Activated CD8-positive, alpha-beta memory T cell treated with anti-CD3 and anti-CD28 coated beads for 24 hours (primary cell): Measurements from ENCODE around the gene FAM151A.
"Not testable (repeated sequence)": the region's sequence is repeated elsewhere in the genome, so short reads cannot be mapped to it uniquely, and the experiment has no call there.

Source experiments
- DNase-seq: peaks from one replicate; pipeline ENCODE4 v3.0.0-alpha.2; 2020

The FAM151A gene

DNA sequence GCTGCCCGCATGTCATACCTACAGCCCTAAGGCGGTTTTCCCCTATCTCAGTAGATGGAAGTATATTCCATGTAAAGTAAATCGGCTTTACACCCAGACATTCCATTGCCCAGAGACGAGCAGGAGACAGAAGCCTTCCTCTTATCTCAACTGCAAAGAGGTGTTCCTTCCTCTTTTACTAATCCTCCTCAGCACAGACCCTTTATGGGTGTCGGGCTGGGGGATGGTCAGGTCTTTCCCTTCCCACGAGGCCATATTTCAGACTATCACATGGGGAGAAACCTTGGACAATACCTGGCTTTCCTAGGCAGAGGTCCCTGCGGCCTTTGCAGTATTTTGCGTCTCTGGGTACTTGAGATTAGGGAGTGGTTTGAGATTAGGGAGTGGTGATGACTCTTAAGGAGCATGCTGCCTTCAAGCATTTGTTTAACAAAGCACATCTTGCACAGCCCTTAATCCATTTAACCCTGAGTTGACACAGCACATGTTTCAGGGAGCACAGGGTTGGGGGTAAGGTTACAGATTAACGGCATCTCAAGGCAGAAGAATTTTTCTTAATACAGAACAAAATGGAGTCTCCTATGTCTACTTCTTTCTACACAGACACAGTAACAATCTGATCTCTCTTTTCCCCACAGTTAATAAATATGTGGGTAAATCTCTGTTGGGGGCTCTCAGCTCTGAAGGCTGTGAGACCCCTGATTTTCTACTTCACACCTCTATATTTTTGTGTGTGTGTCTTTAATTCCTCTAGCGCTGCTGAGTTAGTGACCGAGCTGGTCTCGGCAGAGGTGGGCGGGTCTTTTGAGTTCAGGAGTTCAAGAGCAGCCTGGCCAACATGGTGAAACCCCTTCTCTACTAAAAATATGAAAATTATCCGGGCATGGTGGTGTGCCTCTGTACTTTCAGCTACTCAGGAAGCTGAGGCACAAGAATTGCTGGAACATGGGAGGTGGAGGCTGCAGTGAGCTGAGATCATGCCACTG, 13.4 kb upstream of the FAM151A start:
- not testable (repeated sequence) for DNase-seq

DNA sequence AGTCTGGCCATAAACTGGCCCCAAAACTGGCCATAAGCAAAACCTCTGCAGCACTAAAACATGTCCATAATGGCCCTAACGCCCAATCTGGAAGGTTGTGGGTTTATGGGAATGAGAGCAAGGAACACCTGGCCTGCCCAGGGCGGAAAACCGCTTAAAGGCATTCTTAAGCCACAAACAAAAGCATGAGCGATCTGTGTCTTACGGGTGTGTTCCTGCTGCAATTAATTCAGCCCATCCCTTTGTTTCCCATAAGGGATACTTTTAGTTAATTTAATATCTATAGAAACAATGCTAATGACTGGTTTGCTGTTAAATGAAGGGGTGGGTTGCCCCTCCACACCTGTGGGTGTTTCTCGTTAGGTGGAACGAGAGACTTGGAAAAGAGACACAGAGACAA, 12.5 kb upstream of the FAM151A start:
- DNase-seq = not testable (repeated sequence)

DNA sequence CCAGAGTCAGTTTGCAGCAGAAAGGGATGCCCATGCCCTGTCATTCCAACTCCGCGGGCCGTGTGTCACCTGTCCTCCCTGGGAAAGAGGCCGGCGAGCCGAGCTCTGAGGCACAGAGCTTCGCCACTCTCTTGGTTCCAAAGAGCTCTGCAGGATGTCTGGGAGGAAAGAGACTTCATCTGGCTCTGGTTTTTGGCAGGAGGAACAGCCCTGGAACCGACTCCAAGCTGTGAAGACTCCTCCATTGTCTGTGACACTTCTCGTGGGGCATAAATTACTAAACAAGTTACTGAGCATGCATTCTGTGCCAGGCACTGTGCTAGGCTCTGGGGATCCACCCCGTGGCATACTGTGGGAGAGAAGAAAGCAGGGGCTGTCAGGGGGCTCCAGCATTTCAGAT, 3.9 kb upstream of the FAM151A start:
- DNase-seq = no peak

DNA sequence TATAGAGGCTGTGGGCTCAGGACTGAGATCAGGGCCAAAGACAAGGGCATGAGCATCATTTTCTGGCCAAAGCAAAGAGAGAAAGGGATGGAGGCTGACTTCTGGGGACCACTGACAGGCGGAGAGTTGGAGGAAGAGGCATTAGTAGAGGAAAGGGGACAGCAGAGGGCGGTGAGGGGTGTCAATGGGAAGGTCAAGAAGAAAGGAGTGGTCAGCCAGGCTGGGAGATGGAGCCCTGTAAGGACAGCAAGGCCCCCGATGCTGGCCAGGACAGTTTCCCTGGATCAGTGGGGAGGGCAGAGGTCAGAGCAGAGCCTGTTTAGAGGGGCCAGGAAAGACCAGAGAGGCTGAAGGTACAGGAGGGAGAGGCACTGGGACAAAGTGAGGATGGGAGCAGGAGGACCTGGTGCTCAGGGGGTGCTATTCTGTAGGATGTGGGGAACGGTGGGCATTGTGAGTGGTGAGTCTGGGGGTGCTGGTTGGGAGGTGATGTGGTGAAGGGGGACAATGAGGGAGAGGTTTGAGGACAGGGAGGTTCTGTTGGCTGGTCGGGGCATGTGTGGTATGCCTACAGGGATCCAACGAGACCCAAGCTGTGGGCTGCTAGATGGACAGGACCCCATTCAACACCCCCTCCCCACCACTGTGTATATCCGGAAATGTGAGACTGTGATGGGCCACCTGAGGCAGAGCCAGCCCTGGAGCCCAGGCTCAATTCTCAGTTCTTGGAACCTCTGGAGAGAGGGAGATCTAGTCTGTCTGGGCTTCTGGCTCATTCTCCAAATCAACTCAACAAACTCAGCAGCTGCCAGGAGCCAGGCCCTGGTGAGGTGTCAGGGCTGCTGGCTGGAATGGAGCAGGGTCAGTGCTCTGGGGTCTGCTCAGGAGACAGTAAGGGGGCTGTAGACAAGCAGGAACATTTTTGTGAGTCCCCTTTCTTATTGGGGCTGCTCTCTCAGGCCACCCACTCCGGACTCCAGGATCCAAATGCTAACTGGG, 1.4 kb upstream of the FAM151A start:
- DNase-seq = no peak

GRCh38 chr1:54619749-54620148, 3.6 kb downstream of the FAM151A start:
- DNase-seq = no peak

DNA sequence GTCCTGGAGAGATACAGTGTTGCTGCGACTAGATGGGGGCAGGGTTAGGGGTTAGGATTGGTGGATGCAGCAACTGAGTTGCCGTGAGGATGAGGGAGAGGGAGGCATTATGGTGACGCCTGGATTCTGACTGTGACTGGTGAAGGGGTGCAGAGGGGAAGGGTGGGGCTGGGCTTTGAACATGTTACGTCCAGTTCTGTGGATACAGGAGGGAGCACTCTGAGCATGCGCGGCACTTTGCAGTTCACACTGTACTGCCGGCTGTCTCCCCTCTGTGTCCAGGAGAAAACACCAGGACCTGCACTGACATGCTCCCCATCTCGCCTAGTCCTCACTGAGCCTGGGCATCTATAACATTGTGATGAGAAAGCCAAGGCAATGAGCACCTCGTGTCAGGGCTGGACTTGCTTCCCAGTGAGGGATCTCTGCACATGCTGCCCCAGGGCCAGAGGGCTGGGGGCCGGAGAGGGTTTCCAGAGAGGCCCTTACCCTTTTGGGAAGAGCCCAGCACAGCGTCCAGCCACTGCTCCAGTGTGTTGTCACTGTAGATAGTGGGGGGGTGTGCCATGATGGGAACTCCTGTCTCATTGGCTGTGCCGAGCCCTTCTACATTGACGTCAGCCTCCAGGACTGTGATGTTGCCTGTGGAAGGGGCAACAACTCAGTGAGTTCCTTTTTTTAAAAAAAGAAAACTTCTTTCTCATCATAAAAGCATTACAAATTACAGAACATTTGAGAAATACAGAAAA, 7.6 kb downstream of the FAM151A start:
- no peak for DNase-seq

GRCh38 chr1:54614563-54614962, 8.8 kb downstream of the FAM151A start:
- no peak for DNase-seq

DNA sequence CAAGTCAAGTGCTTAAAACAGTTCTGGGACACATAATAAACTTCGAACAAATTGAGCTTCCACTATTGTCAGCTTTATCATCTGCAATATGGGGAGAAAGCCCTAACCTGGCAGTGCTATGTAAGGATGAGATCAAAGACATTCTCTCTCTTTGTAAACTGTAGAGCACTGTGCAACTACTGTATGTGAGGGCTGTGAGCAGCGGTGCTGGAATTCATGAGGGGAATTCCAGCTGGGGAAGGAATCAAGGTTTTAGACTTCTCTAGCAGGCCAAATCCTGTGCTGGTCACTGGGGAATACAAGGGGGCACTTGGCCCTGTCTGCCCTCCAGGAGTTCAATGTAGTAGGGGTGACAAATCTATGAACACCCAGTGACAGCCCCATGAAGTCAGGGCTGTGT, 9.3 kb downstream of the FAM151A start:
- no peak for DNase-seq

DNA sequence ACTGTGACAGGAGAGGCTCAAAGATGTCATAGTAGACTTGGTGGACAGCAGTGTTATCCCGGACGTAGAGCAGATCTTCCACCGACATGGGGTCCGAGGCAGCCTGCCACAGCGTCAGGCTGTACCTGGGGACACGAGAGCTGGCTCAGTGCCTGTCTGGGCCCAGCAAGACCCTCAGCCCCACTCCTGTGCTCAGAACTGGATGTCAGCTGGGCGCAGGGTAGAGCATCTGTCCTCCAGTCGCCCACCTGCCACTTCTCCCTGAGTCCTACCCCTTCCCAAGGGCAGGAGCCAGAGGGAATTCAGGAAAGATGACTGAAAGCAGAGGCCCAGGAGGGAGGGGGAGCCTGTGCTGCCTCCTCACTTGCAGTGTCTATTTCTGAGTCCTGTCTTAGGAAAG, 11.7 kb downstream of the FAM151A start:
- DNase-seq = no peak

DNA sequence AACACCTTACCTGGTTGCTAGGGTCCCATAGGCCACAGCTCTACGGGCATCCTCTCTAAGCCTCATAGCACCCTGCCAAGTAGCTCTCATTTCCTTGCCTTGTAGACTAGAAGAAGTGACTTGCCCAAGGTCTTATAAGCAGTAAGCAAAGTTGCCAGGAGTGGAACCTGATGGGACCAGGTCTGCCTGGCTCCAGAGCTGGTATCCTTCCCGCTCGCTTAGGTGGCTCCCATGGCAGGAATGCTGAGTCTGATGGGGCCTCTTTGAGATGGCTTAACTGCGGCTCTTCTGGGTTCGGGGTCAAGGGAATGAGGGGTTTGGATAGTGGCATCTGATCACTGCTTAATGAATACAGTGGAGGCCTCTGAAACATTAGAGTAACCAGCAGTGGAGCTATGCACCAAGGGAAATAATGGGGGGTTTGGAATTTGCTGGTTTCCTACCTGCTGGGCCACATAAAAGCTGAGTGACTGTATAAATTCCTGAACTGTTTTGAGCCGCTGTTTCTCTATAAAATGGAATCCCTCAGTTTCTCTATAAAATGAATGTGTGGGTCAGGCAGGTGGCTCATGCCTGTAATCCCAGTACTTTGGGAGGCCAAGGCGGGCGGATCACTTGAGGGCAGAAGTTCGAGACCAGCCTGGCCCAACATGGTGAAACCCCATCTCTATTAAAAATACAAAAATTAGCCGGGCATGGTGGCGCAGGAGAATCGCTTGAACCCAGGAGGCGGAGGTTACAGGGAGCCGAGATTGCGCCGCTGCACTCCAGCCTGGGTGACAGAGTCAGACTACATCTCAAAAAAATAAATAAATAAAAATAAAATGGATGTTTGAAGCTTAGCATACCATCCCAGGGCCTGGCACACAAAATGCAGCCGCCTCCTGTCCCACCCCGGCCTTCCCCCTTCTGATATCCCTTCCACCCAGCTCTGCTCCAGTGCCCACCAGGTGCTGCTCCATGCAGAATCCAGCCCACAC, 12.4 kb downstream of the FAM151A start:
- DNase-seq = no peak

- DNase-seq = no peak
These were observed 13.3 kb downstream of the FAM151A start for GRCh38 chr1:54610048-54610447.

- no peak for DNase-seq
These were observed 13.9 kb downstream of the FAM151A start for GRCh38 chr1:54609301-54609921.

GRCh38 chr1:54608566-54609230, 14.6 kb downstream of the FAM151A start:
- no peak for DNase-seq

GRCh38 chr1:54607821-54608565, 15.3 kb downstream of the FAM151A start:
- no peak for DNase-seq

DNA sequence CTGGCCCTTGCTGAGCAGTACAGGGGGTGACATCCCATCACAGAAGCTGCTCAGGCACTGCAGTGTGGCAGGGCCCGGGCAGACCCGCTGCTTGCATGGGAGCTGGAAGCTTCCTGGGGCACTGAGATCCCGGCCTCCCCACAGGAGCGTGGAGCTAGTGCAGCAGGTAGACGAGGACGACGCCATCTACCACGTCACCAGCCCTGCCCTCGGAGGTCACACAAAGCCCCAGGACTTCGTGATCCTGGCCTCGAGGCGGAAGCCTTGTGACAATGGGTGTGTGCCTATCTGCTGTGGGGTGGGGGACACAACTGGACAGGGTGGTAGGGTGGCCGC, 16.4 kb downstream of the FAM151A start:
- no peak for DNase-seq

DNA sequence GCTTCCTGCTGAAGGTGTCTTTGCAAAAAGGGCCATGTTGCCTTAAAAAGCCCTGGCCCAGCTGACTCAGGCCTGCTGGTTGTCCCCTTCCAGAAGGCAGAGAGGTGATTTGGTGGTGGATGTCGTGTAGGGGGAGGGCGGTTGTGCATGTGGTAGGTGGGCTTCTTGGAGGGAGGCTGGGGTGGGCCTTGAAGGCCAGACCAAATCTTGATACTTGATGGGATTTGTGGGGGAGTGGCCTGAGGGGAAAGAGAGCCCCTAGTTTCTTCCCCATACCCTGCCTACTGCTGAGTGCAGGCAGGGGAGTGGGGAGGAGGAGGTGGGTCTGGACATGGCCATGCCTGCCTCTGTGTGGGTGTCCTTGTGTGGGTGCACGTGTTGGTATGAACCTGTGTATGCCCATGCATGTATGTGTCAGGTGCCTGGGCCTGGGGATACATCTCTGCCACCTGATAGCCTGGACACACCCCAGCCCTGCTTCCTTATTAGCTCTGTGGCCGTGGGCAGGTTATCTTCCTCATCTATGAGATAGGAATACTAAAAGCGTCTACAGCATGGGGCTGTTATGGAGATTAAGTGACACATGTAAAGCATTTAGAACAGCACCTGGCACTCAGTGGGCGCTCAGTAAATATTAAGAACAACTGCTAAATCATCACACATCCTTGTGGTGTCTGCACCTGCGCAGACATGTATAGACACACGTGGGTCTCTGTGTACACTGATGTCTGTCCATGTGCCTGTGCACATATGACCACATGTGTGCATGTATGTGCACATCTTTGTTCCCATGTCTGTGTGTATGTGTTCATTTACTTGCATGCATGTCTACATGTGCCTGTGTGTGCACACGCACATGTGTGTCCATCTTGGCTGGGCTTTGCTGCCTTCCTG, 17.0 kb downstream of the FAM151A start:
- no peak for DNase-seq

- peak; percentile 65 for DNase-seq
These were observed 18.6 kb downstream of the FAM151A start for GRCh38 chr1:54604572-54605370.

- no peak for DNase-seq
These were observed 19.3 kb downstream of the FAM151A start for GRCh38 chr1:54604051-54604450.
